Esophagus muscularis mucosa (tissue), 4 donors: Measurements from ENCODE around the gene SMIM38. TPM values are rescaled to one million over a fixed set of nuclear protein-coding genes. Genes with fewer than 3 reads are reported as not detected.

Source experiments
- DNase-seq: peaks from one replicate; pipeline ENCODE4 v3.0.0-alpha.2; 2017; ENCODE audit errors: extremely low spot score
- H3K27ac ChIP-seq, 4 donors: fragments of 200-600 bp; sonication (generic); replicated peaks in 1 of 4; 1 replicate in 3 of 4; 2 replicates in 1 of 4; pipeline ENCODE4 v1.5.1; 2016 to 2019; ENCODE audit warnings: mild to moderate bottlenecking in 1 of 4
- H3K27me3 ChIP-seq, 4 donors: fragments of 200-600 bp; sonication (generic); one replicate each; pipeline versions ENCODE4 v1.5.1 to v1.6.0; 2016 to 2019
- H3K36me3 ChIP-seq, 4 donors: fragments of 200-600 bp; sonication (generic); one replicate each; pipeline ENCODE4 v1.5.1; 2016 to 2019
- H3K4me1 ChIP-seq, 4 donors: fragments of 200-600 bp; sonication (generic); one replicate each; pipeline ENCODE4 v1.5.1; 2016 to 2019
- H3K4me3 ChIP-seq, 4 donors: fragments of 200-600 bp; sonication (generic); 1 replicate in 2 of 4; 2 replicates in 2 of 4; pipeline ENCODE4 v1.5.1; 2016 to 2019; ENCODE audit warnings: mild to moderate bottlenecking in 4 of 4, moderate library complexity in 1 of 4
- H3K9me3 ChIP-seq, 4 donors: fragments of 200-600 bp; sonication (generic); 1 replicate in 3 of 4; 2 replicates in 1 of 4; pipeline ENCODE4 v1.5.1; 2016 to 2019
- EP300 ChIP-seq: sonication (generic); formaldehyde crosslinking; IDR thresholded peaks from one replicate; pipeline ENCODE4 v1.6.1; 2017; ENCODE audit warnings: antibody characterized with exemption
- POLR2A ChIP-seq: fragments of 450-650 bp; IDR thresholded peaks from one replicate; pipeline ENCODE4 v1.6.1; 2017; ENCODE audit warnings: antibody characterized with exemption, moderate library complexity, mild to moderate bottlenecking, low read depth
- POLR2AphosphoS5 ChIP-seq, 2 donors: sonication (generic); formaldehyde crosslinking; IDR thresholded peaks; one replicate each; pipeline ENCODE4 v1.6.1; 2017; ENCODE audit warnings: antibody characterized with exemption in 2 of 2
- WGBS: methylation state at CpG from one replicate; pipeline ENCODE4 v1.1.5; 2018; 5-methylcytosine and 5-hydroxymethylcytosine counted together
- intact Hi-C: fragments of 100-400 bp; cut with DNase I; formaldehyde crosslinking; loops from one replicate; pipeline ENCODE4 v1.15.1; 2023
- total RNA-seq, 4 donors: library from RNA; depleted of rRNA; stranded (reverse); fragments of >200 nt; gene quantifications; one replicate each; pipeline versions ENCODE4 v1.1.0 to v1.2.1, GENCODE V29; 2016
- TF ChIP-seq, protein P1 (sequence below), 3 experiments: fragments of 200-600 bp in 2 of 3; fragments of 450-650 bp in 1 of 3; sonication (generic) in 2 of 3; IDR thresholded peaks; one replicate each; pipeline ENCODE4 v1.5.1; 2017 to 2019; ENCODE audit warnings: antibody characterized with exemption in 3 of 3, mild to moderate bottlenecking in 2 of 3, moderate library complexity in 1 of 3

Gene SMIM38
- total RNA-seq, 4 donors from 2014 or later: 0.50 to 4.2 (median 2.6) TPM

- 93% methylated on average over 28 of the region's 30 CpGs for WGBS
- Histone ChIP-seq H3K36me3 (no peaks in the 10 kb centered on the region), H3K4me3 (no peak overlapping the region), H3K27ac (no peak overlapping the region), H3K27me3 (peaks cover 0 to 20% (median 0%) of the 10 kb centered on the region in 4 donors), H3K4me1 (peaks cover 0 to 2% (median 1%) of the 10 kb centered on the region in 4 donors), H3K9me3 (peaks cover 0 to 8% (median 3%) of the 10 kb centered on the region in 4 donors)
- TF ChIP-seq EP300: no peak
- no peak for TF ChIP-seq POLR2AphosphoS5 (IDR thresholded peaks at IDR 0.05)
- no peak for TF ChIP-seq POLR2A
- TF ChIP-seq, protein P1, sequence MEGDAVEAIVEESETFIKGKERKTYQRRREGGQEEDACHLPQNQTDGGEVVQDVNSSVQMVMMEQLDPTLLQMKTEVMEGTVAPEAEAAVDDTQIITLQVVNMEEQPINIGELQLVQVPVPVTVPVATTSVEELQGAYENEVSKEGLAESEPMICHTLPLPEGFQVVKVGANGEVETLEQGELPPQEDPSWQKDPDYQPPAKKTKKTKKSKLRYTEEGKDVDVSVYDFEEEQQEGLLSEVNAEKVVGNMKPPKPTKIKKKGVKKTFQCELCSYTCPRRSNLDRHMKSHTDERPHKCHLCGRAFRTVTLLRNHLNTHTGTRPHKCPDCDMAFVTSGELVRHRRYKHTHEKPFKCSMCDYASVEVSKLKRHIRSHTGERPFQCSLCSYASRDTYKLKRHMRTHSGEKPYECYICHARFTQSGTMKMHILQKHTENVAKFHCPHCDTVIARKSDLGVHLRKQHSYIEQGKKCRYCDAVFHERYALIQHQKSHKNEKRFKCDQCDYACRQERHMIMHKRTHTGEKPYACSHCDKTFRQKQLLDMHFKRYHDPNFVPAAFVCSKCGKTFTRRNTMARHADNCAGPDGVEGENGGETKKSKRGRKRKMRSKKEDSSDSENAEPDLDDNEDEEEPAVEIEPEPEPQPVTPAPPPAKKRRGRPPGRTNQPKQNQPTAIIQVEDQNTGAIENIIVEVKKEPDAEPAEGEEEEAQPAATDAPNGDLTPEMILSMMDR (IDR thresholded peaks at IDR 0.05): no peak
- intact Hi-C loops: no loop called here
- no peak for DNase-seq
Observed at GRCh38 chr11:69204941-69205742, 49.4 kb downstream of the SMIM38 start.

Other genes starting within 250 kb of the SMIM38 start
- 1 to 10 TPM in 1 of 4 donors, under 1 TPM in 2, not detected in 1; 0.32 to 2.5 (median 0.66) TPM for gene MRGPRD, start 174.9 kb upstream of the SMIM38 start, total RNA-seq
- gene MRGPRF, start 142.7 kb upstream of the SMIM38 start, total RNA-seq: 100 to 1,000 TPM in 3 of 4 donors, 10 to 100 TPM in 1; 77.9 to 206 (median 126) TPM
- gene TPCN2, start 107.0 kb upstream of the SMIM38 start, total RNA-seq: 10 to 100 TPM; 18.7 to 34.5 (median 24.7) TPM
- gene MYEOV, start 138.2 kb downstream of the SMIM38 start, total RNA-seq: not detected